CD4-positive, CD25-positive, alpha-beta regulatory T cell (primary cell): ENCODE measurements around the gene FASTKD1. TPM values are rescaled to one million over a fixed set of nuclear protein-coding genes. Genes with fewer than 3 reads are reported as not detected.
"Not testable (repeated sequence)": the region's sequence is repeated elsewhere in the genome, so short reads cannot be mapped to it uniquely, and the experiment has no call there.

ENCODE experiments used
- ATAC-seq, 2 donors: fragments of 150-1000 bp; cut with Tn5 transposase; one replicate each; pipeline ENCODE4 v1.10.0; 2021; ENCODE audit warnings: low read depth in 2 of 2, moderate number of reproducible peaks in 2 of 2, moderate library complexity in 1 of 2
- DNase-seq, 3 donors: peaks; one replicate each; pipeline versions ENCODE4 v3.0.0 to v3.0.0-alpha.2; 2012 to 2022; ENCODE audit warnings: mixed read lengths in 1 of 3
- H3K27ac ChIP-seq: one replicate; pipeline ENCODE4 v1.7.0; 2013; ENCODE audit warnings: mild to moderate bottlenecking, low read length; ENCODE audit not compliant: insufficient read depth, poor library complexity, severe bottlenecking
- H3K27me3 ChIP-seq: one replicate; pipeline ENCODE4 v1.7.0; 2013; ENCODE audit warnings: low read length; ENCODE audit not compliant: control insufficient read depth, insufficient read depth
- H3K36me3 ChIP-seq: one replicate; pipeline ENCODE4 v1.7.0; 2013; ENCODE audit warnings: mild to moderate bottlenecking, low read length, moderate library complexity; ENCODE audit not compliant: control insufficient read depth, insufficient read depth
- H3K4me1 ChIP-seq: 2 replicates; pipeline ENCODE4 v1.7.0; 2013; ENCODE audit warnings: mild to moderate bottlenecking, low read length; ENCODE audit not compliant: insufficient read depth, control insufficient read depth, poor library complexity, severe bottlenecking
- H3K4me3 ChIP-seq: one replicate; pipeline ENCODE4 v1.7.0; 2013; ENCODE audit warnings: low read depth, mild to moderate bottlenecking, low read length, moderate library complexity
- H3K9me3 ChIP-seq, 2 experiments: 1 replicate in 1 of 2; 2 replicates in 1 of 2; pipeline ENCODE4 v1.7.0; 2013; ENCODE audit warnings: low read length in 2 of 2, mild to moderate bottlenecking in 1 of 2, moderate library complexity in 1 of 2; ENCODE audit not compliant: control insufficient read depth in 2 of 2
- H3K27ac Mint-ChIP-seq, 3 donors: one replicate each; pipeline ENCODE4 v1.8.0; 2020 to 2022; ENCODE audit warnings: mild to moderate bottlenecking in 3 of 3, mixed read lengths in 3 of 3, moderate library complexity in 2 of 3
- H3K27me3 Mint-ChIP-seq: one replicate; pipeline ENCODE4 v1.8.0; 2022; ENCODE audit warnings: mild to moderate bottlenecking, mixed read lengths
- H3K36me3 Mint-ChIP-seq: one replicate; pipeline ENCODE4 v1.8.0; 2020; ENCODE audit warnings: mixed read lengths
- H3K4me1 Mint-ChIP-seq, 4 donors: one replicate each; pipeline ENCODE4 v1.8.0; 2020 to 2022; ENCODE audit warnings: mixed read lengths in 4 of 4, mild to moderate bottlenecking in 1 of 4
- H3K4me3 Mint-ChIP-seq, 4 donors: one replicate each; pipeline ENCODE4 v1.8.0; 2020 to 2022; ENCODE audit warnings: mild to moderate bottlenecking in 4 of 4, mixed read lengths in 4 of 4, moderate library complexity in 3 of 4
- H3K9me3 Mint-ChIP-seq, 7 donors: one replicate each; pipeline ENCODE4 v1.8.0; 2020 to 2022; ENCODE audit warnings: mixed read lengths in 7 of 7, mild to moderate bottlenecking in 3 of 7, moderate library complexity in 2 of 7
- polyA plus RNA-seq, 4 donors: library from polyadenylated mRNA; unstranded; fragments of 300-500 nt; fragmentation: Illumina TruSeq; gene quantifications; one replicate each; pipeline ENCODE4 v1.2.3, GENCODE V29; 2021
- total RNA-seq: library from RNA; stranded (reverse); gene quantifications from one replicate; pipeline ENCODE4 v1.2.3, GENCODE V29; 2022

FASTKD1 gene
- total and polyA plus RNA-seq, 5 donors from 2014 or later = 7.3 to 23.2 (median 15.8) TPM

DNA sequence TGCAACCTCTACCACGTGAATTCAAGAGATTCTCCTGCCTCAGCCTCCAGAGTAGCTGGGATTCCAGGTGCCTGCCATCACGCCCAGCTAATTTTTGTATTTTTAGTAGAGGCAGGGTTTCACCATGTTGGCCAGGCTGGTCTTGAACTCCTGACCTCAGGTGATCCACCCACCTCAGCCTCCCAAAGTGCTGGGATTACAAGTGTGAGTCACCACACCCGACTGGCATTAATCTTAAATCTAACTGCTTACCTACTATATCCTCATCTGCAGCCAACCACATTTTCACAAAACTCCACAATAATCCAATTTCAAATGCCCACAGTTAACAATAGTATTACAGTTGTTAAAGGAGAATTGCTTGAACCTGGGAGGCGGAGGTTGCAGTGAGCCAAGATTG, 2.9 kb downstream of the FASTKD1 start:
- H3K4me3 Mint-ChIP-seq = peak overlapping the region in 1 of 4 donors; percentile 34
- not testable (repeated sequence) for H3K36me3 Mint-ChIP-seq, ATAC-seq, H3K27ac ChIP-seq, H3K9me3 ChIP-seq, H3K27me3 ChIP-seq, H3K27me3 Mint-ChIP-seq, H3K36me3 ChIP-seq, H3K9me3 Mint-ChIP-seq, H3K27ac Mint-ChIP-seq, H3K4me3 ChIP-seq, DNase-seq
- peaks cover 18 to 27% (median 24%) of the 10 kb centered on the region in 4 donors for H3K4me1 Mint-ChIP-seq
- H3K4me1 ChIP-seq = peaks cover 13% of the 10 kb centered on the region

DNA sequence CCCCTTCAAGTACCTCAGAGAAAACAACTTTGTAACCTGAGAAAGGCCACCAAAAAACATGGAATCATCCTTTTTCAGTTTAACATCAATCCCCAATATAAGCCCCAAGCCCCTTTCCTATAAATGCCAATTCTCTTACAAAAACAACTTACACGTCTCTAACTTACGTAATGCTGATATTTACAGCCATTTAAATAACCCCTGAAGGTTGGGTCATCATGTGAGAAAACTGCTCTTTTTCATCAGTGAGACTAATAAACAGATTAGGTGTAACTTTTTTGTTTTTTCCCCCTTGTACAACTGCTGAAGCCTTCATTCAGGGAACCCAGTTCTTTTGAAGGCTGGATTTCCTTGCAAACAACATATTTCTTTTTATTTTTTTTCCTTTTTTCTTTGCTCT, 3.7 kb downstream of the FASTKD1 start:
- H3K36me3 ChIP-seq = peaks cover 8% of the 10 kb centered on the region
- Mint-ChIP-seq H3K27me3 (no peaks in the 10 kb centered on the region), H3K9me3 (no peaks in the 10 kb centered on the region), H3K4me1 (peaks cover 18 to 27% (median 24%) of the 10 kb centered on the region in 4 donors), H3K27ac (peak overlapping the region in 1 of 3 donors; percentile 57), H3K4me3 (no peak overlapping the region), H3K36me3 (no peaks in the 10 kb centered on the region)
- H3K4me3 ChIP-seq = no peak overlapping the region
- H3K27ac ChIP-seq = no peak overlapping the region
- DNase-seq = no peak
- no peaks in the 10 kb centered on the region for H3K27me3 ChIP-seq
- peaks cover 13% of the 10 kb centered on the region for H3K4me1 ChIP-seq
- no peak for ATAC-seq
- H3K9me3 ChIP-seq = no peaks in the 10 kb centered on the region

DNA sequence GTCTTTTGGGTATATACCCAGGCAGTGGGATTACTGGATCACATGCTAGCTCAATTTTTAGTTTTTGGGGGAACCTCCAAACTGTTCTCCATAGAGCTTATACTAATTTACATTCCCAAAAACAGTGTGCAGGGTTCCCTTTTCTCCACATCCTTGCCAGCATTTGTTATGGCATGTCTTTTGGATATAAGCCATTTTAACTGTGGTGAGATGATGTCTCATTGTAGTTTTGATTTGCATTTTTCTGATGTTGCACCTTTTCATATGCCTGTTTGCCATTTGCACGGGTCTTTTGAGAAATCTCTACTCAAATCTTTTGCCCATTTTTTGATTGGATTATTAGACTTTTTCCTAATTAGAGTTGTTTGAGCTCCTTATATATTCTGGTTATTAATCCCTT, 8.0 kb downstream of the FASTKD1 start:
- no peak overlapping the region for H3K4me3 Mint-ChIP-seq
- H3K27ac Mint-ChIP-seq = no peak overlapping the region

GRCh38 chr2:169562519-169562918, 11.1 kb downstream of the FASTKD1 start:
- H3K9me3 ChIP-seq = no peaks in the 10 kb centered on the region
- Mint-ChIP-seq H3K4me3 (no peak overlapping the region), H3K36me3 (peaks cover 4% of the 10 kb centered on the region), H3K27ac (no peak overlapping the region), H3K9me3 (no peaks in the 10 kb centered on the region), H3K4me1 (peaks cover 0 to 4% (median 3%) of the 10 kb centered on the region in 4 donors), H3K27me3 (no peaks in the 10 kb centered on the region)
- H3K4me3 ChIP-seq = no peak overlapping the region
- ATAC-seq (no peak), DNase-seq (peak in 1 of 3 donors; percentile 13)
- H3K36me3 ChIP-seq = peaks cover 11% of the 10 kb centered on the region
- no peaks in the 10 kb centered on the region for H3K4me1 ChIP-seq
- no peaks in the 10 kb centered on the region for H3K27me3 ChIP-seq
- no peak overlapping the region for H3K27ac ChIP-seq

More for the DNA sequence above, 8.0 kb downstream of the FASTKD1 start:
- Mint-ChIP-seq H3K9me3 (no peaks in the 10 kb centered on the region), H3K36me3 (no peaks in the 10 kb centered on the region), H3K4me1 (peaks cover 2 to 18% (median 13%) of the 10 kb centered on the region in 4 donors), H3K27me3 (no peaks in the 10 kb centered on the region)
- ATAC-seq = no peak
- Histone ChIP-seq H3K36me3 (peaks cover 10% of the 10 kb centered on the region), H3K4me3 (no peak overlapping the region), H3K4me1 (no peaks in the 10 kb centered on the region), H3K27ac (no peak overlapping the region), H3K9me3 (no peaks in the 10 kb centered on the region), H3K27me3 (no peaks in the 10 kb centered on the region)
- DNase-seq = no peak

DNA sequence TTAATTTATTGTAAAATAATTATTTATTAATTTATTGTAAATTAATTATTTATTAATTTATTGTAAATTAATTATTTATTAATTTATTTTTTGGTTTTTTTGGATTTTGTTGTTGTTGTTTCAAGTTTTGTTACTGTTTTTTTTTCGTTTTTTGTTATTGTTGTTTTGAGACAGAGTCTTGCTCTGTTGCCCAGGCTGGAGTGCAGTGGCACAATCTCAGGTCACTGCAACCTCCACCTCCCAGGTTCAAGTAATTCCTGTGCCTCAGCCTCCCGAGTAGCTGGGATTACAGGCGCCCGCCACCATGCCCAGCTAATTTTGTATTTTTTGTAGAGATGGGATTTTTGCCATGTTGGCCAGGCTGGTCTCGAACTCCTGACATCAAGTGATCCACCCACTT, 11.6 kb downstream of the FASTKD1 start:
- not testable (repeated sequence) for H3K4me3 ChIP-seq, ATAC-seq, H3K27ac Mint-ChIP-seq, H3K27me3 Mint-ChIP-seq, H3K9me3 ChIP-seq, H3K36me3 Mint-ChIP-seq, H3K27ac ChIP-seq, DNase-seq, H3K4me1 Mint-ChIP-seq, H3K4me3 Mint-ChIP-seq, H3K27me3 ChIP-seq, H3K4me1 ChIP-seq, H3K9me3 Mint-ChIP-seq
- peaks cover 11% of the 10 kb centered on the region for H3K36me3 ChIP-seq

- Mint-ChIP-seq H3K9me3 (no peaks in the 10 kb centered on the region), H3K27me3 (no peaks in the 10 kb centered on the region), H3K36me3 (peaks cover 4% of the 10 kb centered on the region), H3K4me3 (no peak overlapping the region), H3K4me1 (peaks cover 0 to 4% (median 1%) of the 10 kb centered on the region in 4 donors), H3K27ac (no peak overlapping the region)
- Histone ChIP-seq H3K9me3 (no peaks in the 10 kb centered on the region), H3K27me3 (no peaks in the 10 kb centered on the region), H3K27ac (no peak overlapping the region), H3K36me3 (peaks cover 11% of the 10 kb centered on the region), H3K4me1 (no peaks in the 10 kb centered on the region), H3K4me3 (no peak overlapping the region)
- DNase-seq = no peak
- no peak for ATAC-seq
These were observed 12.3 kb downstream of the FASTKD1 start for GRCh38 chr2:169561364-169561763.

DNA sequence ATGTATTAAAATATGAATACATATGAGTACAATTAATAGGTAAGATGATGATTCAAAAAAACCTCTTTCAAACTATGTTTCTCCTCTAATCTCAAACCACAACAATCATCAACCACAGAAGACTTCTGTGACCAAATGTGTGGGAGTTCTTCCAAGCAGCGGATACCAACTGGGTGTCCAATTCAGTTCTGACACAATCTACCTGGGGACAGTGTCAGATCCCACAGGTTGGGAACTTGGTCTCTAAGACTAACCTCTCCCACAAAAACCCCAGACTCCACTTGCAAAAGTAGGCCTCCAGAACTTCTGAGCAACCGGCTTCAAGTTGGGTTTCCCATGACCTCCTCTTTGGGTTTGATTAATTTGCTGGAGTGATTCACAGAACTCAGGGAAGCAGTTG, 26.9 kb downstream of the FASTKD1 start:
- Histone ChIP-seq H3K27ac (no peak overlapping the region), H3K36me3 (peaks cover 8% of the 10 kb centered on the region), H3K4me3 (no peak overlapping the region), H3K27me3 (no peaks in the 10 kb centered on the region), H3K9me3 (no peaks in the 10 kb centered on the region), H3K4me1 (no peaks in the 10 kb centered on the region)
- Mint-ChIP-seq H3K36me3 (peaks cover 23% of the 10 kb centered on the region), H3K27me3 (no peaks in the 10 kb centered on the region), H3K4me1 (peaks cover 0 to 3% (median 0%) of the 10 kb centered on the region in 4 donors), H3K9me3 (peaks cover 0 to 3% (median 0%) of the 10 kb centered on the region in 7 donors), H3K4me3 (no peak overlapping the region), H3K27ac (no peak overlapping the region)
- DNase-seq (no peak), ATAC-seq (no peak)

GRCh38 chr2:169542433-169542832, 31.2 kb downstream of the FASTKD1 start:
- peaks cover 2% of the 10 kb centered on the region for H3K36me3 ChIP-seq
- Mint-ChIP-seq H3K9me3 (peaks cover 0 to 3% (median 0%) of the 10 kb centered on the region in 7 donors), H3K4me1 (peaks cover 0 to 3% (median 0%) of the 10 kb centered on the region in 4 donors), H3K27me3 (no peaks in the 10 kb centered on the region), H3K4me3 (no peak overlapping the region), H3K36me3 (peaks cover 28% of the 10 kb centered on the region), H3K27ac (no peak overlapping the region)
- ATAC-seq (no peak), DNase-seq (no peak)
- H3K4me1 ChIP-seq = no peaks in the 10 kb centered on the region
- no peaks in the 10 kb centered on the region for H3K27me3 ChIP-seq
- H3K27ac ChIP-seq = no peak overlapping the region
- no peaks in the 10 kb centered on the region for H3K9me3 ChIP-seq
- no peak overlapping the region for H3K4me3 ChIP-seq
